A549 (cell line): ENCODE results near the gene ZSWIM7. TPM values are rescaled to one million over a fixed set of nuclear protein-coding genes. Genes with fewer than 3 reads are reported as not detected.

ENCODE experiments used
- ATAC-seq, 2 experiments: fragments of 200-7000 bp in 1 of 2; fragments of >200 bp in 1 of 2; cut with Nextera tagmentation in 1 of 2; cut with Tn5 transposase in 1 of 2; 3 replicates each; pipeline versions ENCODE4 v1.8.0 to v1.9.1; 2018 to 2020; ENCODE audit warnings: mild to moderate bottlenecking in 1 of 2, moderate library complexity in 1 of 2
- CTCF ChIA-PET: fragments of 300-600 bp; sonication (Branson Sonifier 250); formaldehyde crosslinking; extraction: SDS; loops from one replicate; lab custom pipeline; 2021; ENCODE audit warnings: antibody characterized with exemption, inconsistent platforms; lab: Yijun Ruan, JAX
- POLR2A ChIA-PET: fragments of 350-600 bp; formaldehyde crosslinking; extraction: SDS; loops from one replicate; lab custom pipeline; 2021; ENCODE audit warnings: antibody characterized with exemption, inconsistent platforms; lab: Yijun Ruan, JAX
- DNase-seq, 2 experiments: peaks; one replicate each; pipeline versions ENCODE4 v3.0.0 to v3.0.0-alpha.2; 2011 to 2016; ENCODE audit warnings: low read depth in 1 of 2, low spot score in 1 of 2
- FAIRE-seq: peaks from 2 replicates; lab custom pipeline; 2011; peaks lifted over from hg19 to GRCh38; lab: Jason Lieb, UNC
- H3K27ac ChIP-seq, 2 experiments: fragments of >200 bp; sonication (Bioruptor Twin); formaldehyde crosslinking; 3 replicates each; pipeline ENCODE4 v1.5.1; 2016 to 2017
- H3K4me1 ChIP-seq: fragments of >200 bp; sonication (Bioruptor Twin); formaldehyde crosslinking; 3 replicates; pipeline ENCODE4 v1.6.1; 2016
- H3K4me2 ChIP-seq: fragments of >200 bp; sonication (Bioruptor Twin); formaldehyde crosslinking; 3 replicates; pipeline ENCODE4 v1.6.1; 2016
- H3K4me3 ChIP-seq: fragments of >200 bp; sonication (Bioruptor Twin); formaldehyde crosslinking; 3 replicates; pipeline ENCODE4 v1.5.1; 2016
- H3K9me3 ChIP-seq: fragments of >200 bp; sonication (Bioruptor Twin); formaldehyde crosslinking; 3 replicates; pipeline ENCODE4 v1.6.1; 2016
- CBX8 ChIP-seq: fragments of 200-600 bp; sonication (generic); IDR thresholded peaks from 2 replicates; pipeline ENCODE4 v1.6.1; 2016
- CHD2 ChIP-seq: fragments of 150-350 bp; IDR thresholded peaks from 2 replicates; pipeline ENCODE4 v1.6.1; 2014; ENCODE audit warnings: low read length; ENCODE audit not compliant: partially characterized antibody
- EHMT2 ChIP-seq: fragments of 200-600 bp; sonication (generic); IDR thresholded peaks from 2 replicates; pipeline ENCODE4 v1.6.1; 2016; ENCODE audit warnings: antibody characterized with exemption, low read depth, mild to moderate bottlenecking, moderate library complexity
- ESRRA ChIP-seq: fragments of 150-350 bp; IDR thresholded peaks from 2 replicates; pipeline ENCODE4 v1.6.1; 2014; ENCODE audit warnings: mild to moderate bottlenecking, low read length, borderline replicate concordance
- FOSL2 ChIP-seq, 2 experiments: fragments of 450-650 bp in 1 of 2; fragments of >200 bp in 1 of 2; sonication (Bioruptor Twin) in 1 of 2; formaldehyde crosslinking; IDR thresholded peaks; 2 replicates each; pipeline versions ENCODE4 v1.5.0 to v1.6.1; 2016 to 2020; ENCODE audit warnings: mild to moderate bottlenecking in 1 of 2, moderate library complexity in 1 of 2
- HDAC2 ChIP-seq: fragments of 200-600 bp; sonication (generic); IDR thresholded peaks from 2 replicates; pipeline ENCODE4 v1.6.1; 2016
- HOXA7 ChIP-seq: fragments of 250-450 bp; sonication (Bioruptor Pico); IDR thresholded peaks from 2 replicates; pipeline ENCODE4 v1.5.0; 2020; ENCODE audit warnings: mild to moderate bottlenecking, moderate library complexity
- KDM1A ChIP-seq: fragments of 200-600 bp; sonication (generic); IDR thresholded peaks from 2 replicates; pipeline ENCODE4 v1.6.1; 2016; ENCODE audit warnings: low read depth, mild to moderate bottlenecking
- POLR2A ChIP-seq: IDR thresholded peaks from 2 replicates; pipeline ENCODE4 v1.6.1; 2012; ENCODE audit warnings: mild to moderate bottlenecking, low read length
- POLR2AphosphoS2 ChIP-seq: conservative IDR thresholded peaks from 2 replicates; pipeline ENCODE4 v1.6.1; 2012; ENCODE audit warnings: low read length, improper control_type of control experiment, inconsistent platforms
- RAD21 ChIP-seq, 2 experiments: fragments of >200 bp in 1 of 2; sonication (Bioruptor Twin) in 1 of 2; formaldehyde crosslinking in 1 of 2; IDR thresholded peaks in 1 of 2; conservative IDR thresholded peaks in 1 of 2; 2 replicates in 1 of 2; 3 replicates in 1 of 2; pipeline ENCODE4 v1.6.1; 2012 to 2018; ENCODE audit warnings: inconsistent platforms in 1 of 2
- SMC3 ChIP-seq: fragments of >200 bp; sonication (Bioruptor Twin); formaldehyde crosslinking; IDR thresholded peaks from 3 replicates; pipeline ENCODE4 v1.6.1; 2018; ENCODE audit warnings: inconsistent platforms
- SREBF2 ChIP-seq: fragments of 450-650 bp; IDR thresholded peaks from 2 replicates; pipeline ENCODE4 v1.6.1; 2014; ENCODE audit warnings: mild to moderate bottlenecking, moderate library complexity
- TFCP2L1 ChIP-seq: fragments of 250-450 bp; sonication (Bioruptor Pico); IDR thresholded peaks from 2 replicates; pipeline ENCODE4 v1.5.0; 2021; ENCODE audit warnings: mild to moderate bottlenecking
- ZFP36 ChIP-seq: fragments of 450-650 bp; IDR thresholded peaks from 2 replicates; pipeline ENCODE4 v1.6.1; 2014; ENCODE audit warnings: borderline replicate concordance; ENCODE audit not compliant: partially characterized antibody
- WGBS: methylation state at CpG from one replicate; pipeline ENCODE4 v1.1.6; 2017; ENCODE audit errors: missing lambda C conversion rate; 5-methylcytosine and 5-hydroxymethylcytosine counted together
- polyA plus RNA-seq, 4 experiments: library from polyadenylated mRNA; depleted of rRNA in 3 of 4; stranded (reverse); fragments of >200 nt; fragmentation: RNase III in 1 of 4; extraction: RNeasy Plus Mini Kit Qiagen cat#74134 plus additional on column Dnase treatment in 1 of 4; gene quantifications; 2 replicates in 3 of 4; 3 replicates in 1 of 4; pipeline ENCODE4 v1.2.3, GENCODE V29; 2011 to 2017
- TF ChIP-seq, protein P1 (sequence below): IDR thresholded peaks from 2 replicates; pipeline ENCODE4 v1.6.1; 2012
- TF ChIP-seq, protein P2 (sequence below): fragments of >200 bp; sonication (Bioruptor Twin); formaldehyde crosslinking; IDR thresholded peaks from 3 replicates; pipeline ENCODE4 v1.5.1; 2016
- TF ChIP-seq, protein P3 (sequence below): fragments of 200-600 bp; sonication (generic); IDR thresholded peaks from 2 replicates; pipeline ENCODE4 v1.6.1; 2016; ENCODE audit warnings: antibody characterized with exemption, mild to moderate bottlenecking, moderate library complexity
- TF ChIP-seq, protein P4 (sequence below): fragments of 250-450 bp; sonication (Bioruptor Pico); IDR thresholded peaks from 2 replicates; pipeline ENCODE4 v1.5.0; 2020; ENCODE audit warnings: low read depth, mild to moderate bottlenecking, moderate library complexity

Gene ZSWIM7
- polyA plus RNA-seq, 2 of the 4 experiments (the other 2 are of a cell fraction), result 60.0 to 65.5 TPM

DNA sequence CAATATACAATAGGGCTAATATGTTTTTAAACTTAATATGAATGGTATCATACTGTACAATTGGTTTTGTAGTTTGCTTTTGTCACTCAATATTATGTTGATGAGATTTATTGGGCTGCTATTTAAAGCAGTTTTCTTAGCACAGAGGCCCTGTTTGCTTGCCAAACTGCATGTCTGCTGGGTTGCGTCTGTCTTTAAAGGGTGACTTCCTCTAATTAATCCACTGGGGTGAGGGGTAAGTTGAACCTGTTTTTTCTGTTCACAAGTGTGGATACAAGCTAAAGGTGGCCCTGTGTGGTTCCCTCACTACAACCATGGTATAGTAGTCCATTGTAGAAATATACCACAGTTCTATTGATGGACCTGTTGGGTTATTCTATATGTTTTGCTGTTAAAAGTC is 19.8 kb upstream of the ZSWIM7 start:
- 97% methylated on average over 1 of the region's 1 CpG for WGBS
- FAIRE-seq (no peak), ATAC-seq (no peak; a peak in 1 of 6 replicates), DNase-seq (no peak)
- CTCF ChIA-PET, result interaction anchor here (1.4 to 1.9 kb wide), 2 partner anchors 8 to 12 kb away, joined by 3 to 5 read pairs; no protein-coding TSS in a partner anchor
- POLR2A ChIA-PET, result no interaction called here
- no peak overlapping the region for H3K4me3 ChIP-seq
- H3K4me1 ChIP-seq, result peaks cover 3% of the 10 kb centered on the region; the same call in 2 of the 3 replicates
- H3K27ac ChIP-seq, result no peak overlapping the region
- H3K9me3 ChIP-seq, result no peaks in the 10 kb centered on the region
- 0 out of 2 replicates have a peak, but pooled peaks have one; percentile 54 for TF ChIP-seq HOXA7 (CRISPR knock-in tag)
- no peak for TF ChIP-seq CHD2
- H3K4me2 ChIP-seq, result no peak overlapping the region

DNA sequence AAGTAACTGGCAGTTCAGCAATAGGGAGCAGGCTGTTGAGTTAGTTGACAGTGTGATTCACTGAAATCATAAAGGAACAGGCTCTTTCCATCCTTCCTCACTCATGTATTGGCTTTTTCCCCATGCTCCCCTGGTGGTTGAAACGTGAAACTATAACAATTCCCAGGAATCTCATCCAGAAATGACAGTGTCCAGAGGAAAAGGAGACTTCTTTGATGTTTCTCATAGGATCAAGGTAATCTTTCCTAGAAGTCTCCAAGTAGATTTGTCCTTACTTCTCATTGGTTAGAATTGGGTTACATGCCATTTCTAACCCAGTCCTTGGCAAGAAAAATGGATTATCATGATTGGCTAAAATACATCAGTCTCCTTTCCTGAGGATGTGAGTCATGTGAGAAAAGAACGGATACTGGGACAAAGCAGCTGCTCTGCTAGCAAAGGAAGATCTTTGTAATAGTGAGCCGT is 14.5 kb upstream of the ZSWIM7 start:
- no peaks in the 10 kb centered on the region for H3K9me3 ChIP-seq
- POLR2A ChIA-PET, result interaction anchor here (1.5 kb wide), 1 partner anchor 14 kb away, joined by 5 read pairs; the partner anchor contains the start of genes TTC19 and ZSWIM7
- WGBS, result 32% methylated on average over 3 of the region's 3 CpGs
- peak; percentile 96 for FAIRE-seq
- no peak overlapping the region for H3K27ac ChIP-seq
- no peak overlapping the region for H3K4me2 ChIP-seq
- CTCF ChIA-PET, result interaction anchor here (0.6 to 4.6 kb wide), 10 partner anchors 9 to 186 kb away, joined by 3 to 46 read pairs (median 3); partner anchors contain the start of genes TTC19 and ZSWIM7
- DNase-seq, result peak; percentile 48 to 78
- H3K4me3 ChIP-seq, result no peak overlapping the region
- TF ChIP-seq SREBF2 (no peak), SMC3 (peak; percentile 40; the same call in 1 of the 3 replicates), CBX8 (no peak), TFCP2L1 (CRISPR knock-in tag) (no peak), CHD2 (no peak), ESRRA (no peak), EHMT2 (no peak), ZFP36 (no peak), POLR2AphosphoS2 (peak; percentile 77; the same call in 1 of the 2 replicates), KDM1A (no peak), HDAC2 (no peak), RAD21 (conservative IDR thresholded peaks at IDR 0.05 in 1 of 2, IDR thresholded peaks at IDR 0.05 in 1 of 2) (peak; percentile 34 to 46; a peak in 2 of 5 replicates), POLR2A (no peak), FOSL2 (IDR thresholded peaks at IDR 0.05) (no peak), FOSL2 (CRISPR knock-in tag; IDR thresholded peaks at IDR 0.05) (peak; percentile 27; the same call in 1 of the 2 replicates)
- TF ChIP-seq, protein P1, sequence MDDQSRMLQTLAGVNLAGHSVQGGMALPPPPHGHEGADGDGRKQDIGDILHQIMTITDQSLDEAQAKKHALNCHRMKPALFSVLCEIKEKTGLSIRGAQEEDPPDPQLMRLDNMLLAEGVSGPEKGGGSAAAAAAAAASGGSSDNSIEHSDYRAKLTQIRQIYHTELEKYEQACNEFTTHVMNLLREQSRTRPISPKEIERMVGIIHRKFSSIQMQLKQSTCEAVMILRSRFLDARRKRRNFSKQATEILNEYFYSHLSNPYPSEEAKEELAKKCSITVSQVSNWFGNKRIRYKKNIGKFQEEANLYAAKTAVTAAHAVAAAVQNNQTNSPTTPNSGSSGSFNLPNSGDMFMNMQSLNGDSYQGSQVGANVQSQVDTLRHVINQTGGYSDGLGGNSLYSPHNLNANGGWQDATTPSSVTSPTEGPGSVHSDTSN, result no peak
- TF ChIP-seq, protein P2, sequence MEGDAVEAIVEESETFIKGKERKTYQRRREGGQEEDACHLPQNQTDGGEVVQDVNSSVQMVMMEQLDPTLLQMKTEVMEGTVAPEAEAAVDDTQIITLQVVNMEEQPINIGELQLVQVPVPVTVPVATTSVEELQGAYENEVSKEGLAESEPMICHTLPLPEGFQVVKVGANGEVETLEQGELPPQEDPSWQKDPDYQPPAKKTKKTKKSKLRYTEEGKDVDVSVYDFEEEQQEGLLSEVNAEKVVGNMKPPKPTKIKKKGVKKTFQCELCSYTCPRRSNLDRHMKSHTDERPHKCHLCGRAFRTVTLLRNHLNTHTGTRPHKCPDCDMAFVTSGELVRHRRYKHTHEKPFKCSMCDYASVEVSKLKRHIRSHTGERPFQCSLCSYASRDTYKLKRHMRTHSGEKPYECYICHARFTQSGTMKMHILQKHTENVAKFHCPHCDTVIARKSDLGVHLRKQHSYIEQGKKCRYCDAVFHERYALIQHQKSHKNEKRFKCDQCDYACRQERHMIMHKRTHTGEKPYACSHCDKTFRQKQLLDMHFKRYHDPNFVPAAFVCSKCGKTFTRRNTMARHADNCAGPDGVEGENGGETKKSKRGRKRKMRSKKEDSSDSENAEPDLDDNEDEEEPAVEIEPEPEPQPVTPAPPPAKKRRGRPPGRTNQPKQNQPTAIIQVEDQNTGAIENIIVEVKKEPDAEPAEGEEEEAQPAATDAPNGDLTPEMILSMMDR, result peak; percentile 59
- TF ChIP-seq, protein P3, sequence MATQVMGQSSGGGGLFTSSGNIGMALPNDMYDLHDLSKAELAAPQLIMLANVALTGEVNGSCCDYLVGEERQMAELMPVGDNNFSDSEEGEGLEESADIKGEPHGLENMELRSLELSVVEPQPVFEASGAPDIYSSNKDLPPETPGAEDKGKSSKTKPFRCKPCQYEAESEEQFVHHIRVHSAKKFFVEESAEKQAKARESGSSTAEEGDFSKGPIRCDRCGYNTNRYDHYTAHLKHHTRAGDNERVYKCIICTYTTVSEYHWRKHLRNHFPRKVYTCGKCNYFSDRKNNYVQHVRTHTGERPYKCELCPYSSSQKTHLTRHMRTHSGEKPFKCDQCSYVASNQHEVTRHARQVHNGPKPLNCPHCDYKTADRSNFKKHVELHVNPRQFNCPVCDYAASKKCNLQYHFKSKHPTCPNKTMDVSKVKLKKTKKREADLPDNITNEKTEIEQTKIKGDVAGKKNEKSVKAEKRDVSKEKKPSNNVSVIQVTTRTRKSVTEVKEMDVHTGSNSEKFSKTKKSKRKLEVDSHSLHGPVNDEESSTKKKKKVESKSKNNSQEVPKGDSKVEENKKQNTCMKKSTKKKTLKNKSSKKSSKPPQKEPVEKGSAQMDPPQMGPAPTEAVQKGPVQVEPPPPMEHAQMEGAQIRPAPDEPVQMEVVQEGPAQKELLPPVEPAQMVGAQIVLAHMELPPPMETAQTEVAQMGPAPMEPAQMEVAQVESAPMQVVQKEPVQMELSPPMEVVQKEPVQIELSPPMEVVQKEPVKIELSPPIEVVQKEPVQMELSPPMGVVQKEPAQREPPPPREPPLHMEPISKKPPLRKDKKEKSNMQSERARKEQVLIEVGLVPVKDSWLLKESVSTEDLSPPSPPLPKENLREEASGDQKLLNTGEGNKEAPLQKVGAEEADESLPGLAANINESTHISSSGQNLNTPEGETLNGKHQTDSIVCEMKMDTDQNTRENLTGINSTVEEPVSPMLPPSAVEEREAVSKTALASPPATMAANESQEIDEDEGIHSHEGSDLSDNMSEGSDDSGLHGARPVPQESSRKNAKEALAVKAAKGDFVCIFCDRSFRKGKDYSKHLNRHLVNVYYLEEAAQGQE, result no peak
- TF ChIP-seq, protein P4, sequence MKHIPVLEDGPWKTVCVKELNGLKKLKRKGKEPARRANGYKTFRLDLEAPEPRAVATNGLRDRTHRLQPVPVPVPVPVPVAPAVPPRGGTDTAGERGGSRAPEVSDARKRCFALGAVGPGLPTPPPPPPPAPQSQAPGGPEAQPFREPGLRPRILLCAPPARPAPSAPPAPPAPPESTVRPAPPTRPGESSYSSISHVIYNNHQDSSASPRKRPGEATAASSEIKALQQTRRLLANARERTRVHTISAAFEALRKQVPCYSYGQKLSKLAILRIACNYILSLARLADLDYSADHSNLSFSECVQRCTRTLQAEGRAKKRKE (CRISPR knock-in tag), result no peak
- peak; percentile 91 to 97 for ATAC-seq
- peaks cover 28% of the 10 kb centered on the region for H3K4me1 ChIP-seq
